Bronchial epithelial cell (primary cell): ENCODE data around the gene BICRAL. TPM values are rescaled to one million over a fixed set of nuclear protein-coding genes. Genes with fewer than 3 reads are reported as not detected.

Experiments
- DNase-seq: peaks from one replicate; pipeline ENCODE4 v3.0.0-alpha.2; 2010; ENCODE audit warnings: low read depth
- FAIRE-seq: peaks from 2 replicates; lab custom pipeline; 2011; peaks lifted over from hg19 to GRCh38; lab: Jason Lieb, UNC
- H3K27me3 ChIP-seq: 2 replicates; pipeline ENCODE4 v1.5.1; 2011; ENCODE audit warnings: low read length; ENCODE audit not compliant: control insufficient read depth, insufficient read depth
- H3K36me3 ChIP-seq: 2 replicates; pipeline ENCODE4 v1.5.1; 2011; ENCODE audit warnings: low read length; ENCODE audit not compliant: control insufficient read depth, insufficient read depth
- H3K4me3 ChIP-seq: 2 replicates; pipeline ENCODE4 v1.5.1; 2011; ENCODE audit warnings: mild to moderate bottlenecking, low read depth, low read length, control low read depth
- total RNA-seq: library from RNA; depleted of rRNA; stranded (reverse); fragments of >200 nt; gene quantifications from 2 replicates; pipeline ENCODE4 v1.2.1, GENCODE V29; 2014
- TF ChIP-seq, protein P1 (sequence below): IDR thresholded peaks from 2 replicates; pipeline ENCODE4 v1.5.1; 2011; ENCODE audit warnings: mild to moderate bottlenecking, moderate library complexity, low read length, control low read depth, inconsistent platforms; ENCODE audit not compliant: insufficient read depth, severe bottlenecking

The BICRAL gene
- total RNA-seq, 1 donor from 2014 or later, result 3.9 TPM

DNA sequence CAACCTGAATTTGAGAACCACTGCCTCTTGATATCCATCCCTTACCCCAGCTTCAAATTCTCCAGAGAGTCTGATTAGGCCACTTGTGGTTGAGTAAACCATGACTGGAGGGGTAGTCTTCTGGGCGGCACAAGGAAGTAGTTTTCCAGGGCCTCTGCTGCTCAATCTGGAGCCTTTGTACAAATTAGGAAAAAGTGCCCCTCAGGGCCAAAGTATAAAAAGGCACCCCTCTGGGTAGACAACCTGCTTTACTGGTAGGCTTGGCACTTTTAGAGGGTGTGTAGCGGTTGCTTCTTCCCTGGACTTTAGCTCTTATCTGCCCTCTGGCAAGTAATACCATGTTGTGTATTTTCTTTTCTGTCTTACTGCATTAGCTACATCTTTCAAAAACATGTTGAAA lies 64.7 kb downstream of the BICRAL start:
- DNase-seq (no peak), FAIRE-seq (no peak)
- TF ChIP-seq, protein P1, sequence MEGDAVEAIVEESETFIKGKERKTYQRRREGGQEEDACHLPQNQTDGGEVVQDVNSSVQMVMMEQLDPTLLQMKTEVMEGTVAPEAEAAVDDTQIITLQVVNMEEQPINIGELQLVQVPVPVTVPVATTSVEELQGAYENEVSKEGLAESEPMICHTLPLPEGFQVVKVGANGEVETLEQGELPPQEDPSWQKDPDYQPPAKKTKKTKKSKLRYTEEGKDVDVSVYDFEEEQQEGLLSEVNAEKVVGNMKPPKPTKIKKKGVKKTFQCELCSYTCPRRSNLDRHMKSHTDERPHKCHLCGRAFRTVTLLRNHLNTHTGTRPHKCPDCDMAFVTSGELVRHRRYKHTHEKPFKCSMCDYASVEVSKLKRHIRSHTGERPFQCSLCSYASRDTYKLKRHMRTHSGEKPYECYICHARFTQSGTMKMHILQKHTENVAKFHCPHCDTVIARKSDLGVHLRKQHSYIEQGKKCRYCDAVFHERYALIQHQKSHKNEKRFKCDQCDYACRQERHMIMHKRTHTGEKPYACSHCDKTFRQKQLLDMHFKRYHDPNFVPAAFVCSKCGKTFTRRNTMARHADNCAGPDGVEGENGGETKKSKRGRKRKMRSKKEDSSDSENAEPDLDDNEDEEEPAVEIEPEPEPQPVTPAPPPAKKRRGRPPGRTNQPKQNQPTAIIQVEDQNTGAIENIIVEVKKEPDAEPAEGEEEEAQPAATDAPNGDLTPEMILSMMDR, result no peak
- Histone ChIP-seq H3K4me3 (no peak overlapping the region), H3K27me3 (no peaks in the 10 kb centered on the region), H3K36me3 (no peaks in the 10 kb centered on the region)

GRCh38 chr6:42848700-42849099 lies 66.8 kb downstream of the BICRAL start:
- no peak overlapping the region for H3K4me3 ChIP-seq
- TF ChIP-seq, protein P1, result no peak
- DNase-seq (no peak), FAIRE-seq (no peak)
- no peaks in the 10 kb centered on the region for H3K36me3 ChIP-seq
- H3K27me3 ChIP-seq, result no peaks in the 10 kb centered on the region

DNA sequence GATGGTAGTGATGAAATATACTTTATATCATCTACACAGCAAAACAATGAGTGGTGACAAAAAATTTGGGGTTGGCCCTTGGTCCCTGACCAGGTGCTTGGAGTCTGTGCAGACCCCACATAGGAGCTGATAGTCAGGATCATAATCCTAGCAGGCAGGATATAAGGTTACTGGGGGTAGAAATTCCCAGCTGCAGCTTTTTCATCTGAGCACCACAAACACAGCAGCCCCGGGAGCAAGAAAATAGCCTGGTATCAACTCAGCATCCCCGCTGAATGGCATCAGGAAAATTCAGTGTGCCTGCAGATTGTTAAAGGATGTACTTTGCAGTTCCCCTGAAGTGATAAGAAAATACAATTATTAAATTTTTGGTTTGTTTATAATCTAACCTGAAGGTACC lies 69.7 kb downstream of the BICRAL start:
- peaks cover 2% of the 10 kb centered on the region for H3K36me3 ChIP-seq
- FAIRE-seq, result no peak
- H3K27me3 ChIP-seq, result no peaks in the 10 kb centered on the region

GRCh38 chr6:42860036-42860435 lies 78.2 kb downstream of the BICRAL start:
- Histone ChIP-seq H3K36me3 (peaks cover 7% of the 10 kb centered on the region), H3K4me3 (no peak overlapping the region), H3K27me3 (no peaks in the 10 kb centered on the region)
- TF ChIP-seq, protein P1, result no peak
- DNase-seq (no peak), FAIRE-seq (no peak)

More for the DNA sequence above, 69.7 kb downstream of the BICRAL start:
- TF ChIP-seq, protein P1, result no peak
- no peak for DNase-seq
- H3K4me3 ChIP-seq, result no peak overlapping the region

DNA sequence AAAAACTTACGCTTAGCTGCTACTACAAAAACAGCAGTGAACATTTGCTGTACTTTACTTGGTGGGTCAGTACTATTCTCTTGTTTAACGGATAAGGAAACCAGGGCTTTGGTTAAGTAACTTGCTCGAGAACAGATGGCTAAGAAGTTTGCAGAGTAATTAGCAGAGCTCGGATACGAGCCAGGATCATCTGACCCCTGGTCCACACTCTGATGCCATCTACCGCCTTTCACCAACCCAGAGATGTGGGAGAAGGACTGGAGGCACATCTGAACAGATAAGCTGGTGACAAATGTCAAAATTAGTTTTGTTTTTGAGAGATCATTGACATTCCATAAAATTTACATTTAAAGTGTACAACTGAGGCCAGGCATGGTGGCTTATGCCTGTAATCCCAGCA lies 78.6 kb downstream of the BICRAL start:
- FAIRE-seq (no peak), DNase-seq (no peak)
- Histone ChIP-seq H3K27me3 (no peaks in the 10 kb centered on the region), H3K36me3 (peaks cover 7% of the 10 kb centered on the region), H3K4me3 (no peak overlapping the region)
- TF ChIP-seq, protein P1, result no peak

DNA sequence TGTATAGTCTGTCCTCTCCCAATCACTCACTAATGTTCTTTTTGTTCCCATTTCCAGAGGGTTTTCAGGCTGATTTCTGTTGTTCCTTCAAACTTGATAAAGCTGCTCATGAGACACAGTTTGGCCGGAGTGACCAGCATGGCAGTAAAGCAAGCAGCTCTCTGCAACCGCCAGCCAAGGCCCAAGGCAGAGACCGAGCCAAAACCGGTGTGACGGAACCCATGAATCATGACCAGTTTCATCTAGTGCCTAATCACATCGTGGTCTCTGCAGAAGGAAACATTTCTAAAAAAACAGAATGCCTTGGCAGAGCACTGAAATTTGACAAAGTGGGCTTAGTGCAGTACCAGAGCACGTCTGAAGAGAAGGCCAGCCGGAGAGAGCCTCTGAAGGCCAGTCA lies 82.8 kb downstream of the BICRAL start:
- no peaks in the 10 kb centered on the region for H3K27me3 ChIP-seq
- H3K36me3 ChIP-seq, result peaks cover 1% of the 10 kb centered on the region
- TF ChIP-seq, protein P1, result no peak
- FAIRE-seq, result no peak
- DNase-seq, result no peak
- H3K4me3 ChIP-seq, result no peak overlapping the region
